MM.1S (cell line): ENCODE data around the gene IFIT5.

Experiments used
- DNase-seq: peaks from one replicate; pipeline ENCODE4 v3.0.0-alpha.2; 2015
- H2AFZ ChIP-seq: fragments of 300-600 bp; sonication (generic); 2 replicates; pipeline ENCODE4 v1.6.0; 2016; ENCODE audit warnings: antibody characterized with exemption, low read length
- H3F3A ChIP-seq: fragments of 300-600 bp; sonication (generic); 2 replicates; pipeline ENCODE4 v1.6.1; 2016; ENCODE audit warnings: mild to moderate bottlenecking, antibody characterized with exemption, low read length, moderate library complexity, mixed read lengths; ENCODE audit not compliant: insufficient read depth
- H3K27ac ChIP-seq: fragments of 300-600 bp; sonication (generic); 2 replicates; pipeline ENCODE4 v1.5.1; 2016; ENCODE audit warnings: mild to moderate bottlenecking, low read length
- H3K27me3 ChIP-seq: fragments of 300-600 bp; sonication (generic); replicated peaks from 2 replicates; pipeline ENCODE4 v1.6.0; 2016; ENCODE audit warnings: low read length; ENCODE audit not compliant: insufficient read depth
- H3K36me3 ChIP-seq: fragments of 300-600 bp; sonication (generic); replicated peaks from 2 replicates; pipeline ENCODE4 v1.6.1; 2016; ENCODE audit warnings: mild to moderate bottlenecking, low read length, mixed read lengths; ENCODE audit not compliant: insufficient read depth
- H3K4me1 ChIP-seq: fragments of 300-600 bp; sonication (generic); 2 replicates; pipeline ENCODE4 v1.6.1; 2016; ENCODE audit warnings: low read length, mixed read lengths
- H3K4me2 ChIP-seq: fragments of 300-600 bp; sonication (generic); 2 replicates; pipeline ENCODE4 v1.6.0; 2016; ENCODE audit warnings: low read depth, low read length
- H3K4me3 ChIP-seq: fragments of 300-600 bp; sonication (generic); 2 replicates; pipeline ENCODE4 v1.5.1; 2016; ENCODE audit warnings: low read length, mixed read lengths
- H3K79me2 ChIP-seq: fragments of 300-600 bp; sonication (generic); 2 replicates; pipeline ENCODE4 v1.6.1; 2016; ENCODE audit warnings: mixed run types, low read length, mixed read lengths
- H3K9ac ChIP-seq: fragments of 300-600 bp; sonication (generic); 2 replicates; pipeline ENCODE4 v1.6.1; 2016; ENCODE audit warnings: low read length, mixed read lengths
- H3K9me2 ChIP-seq: fragments of 300-600 bp; sonication (generic); replicated peaks from 2 replicates; pipeline ENCODE4 v1.6.1; 2016; ENCODE audit warnings: mild to moderate bottlenecking, low read length, mixed read lengths; ENCODE audit not compliant: insufficient read depth
- H3K9me3 ChIP-seq: fragments of 300-600 bp; sonication (generic); replicated peaks from 2 replicates; pipeline ENCODE4 v1.6.1; 2016; ENCODE audit warnings: mild to moderate bottlenecking, low read length, mixed read lengths; ENCODE audit not compliant: insufficient read depth
- H4K20me1 ChIP-seq: fragments of 300-600 bp; sonication (generic); 2 replicates; pipeline ENCODE4 v1.6.1; 2016; ENCODE audit warnings: mild to moderate bottlenecking, low read length, moderate library complexity, mixed read lengths; ENCODE audit not compliant: insufficient read depth
- CTCF ChIP-seq: fragments of 300-600 bp; sonication (generic); IDR thresholded peaks from 2 replicates; pipeline ENCODE4 v1.5.1; 2016; ENCODE audit warnings: antibody characterized with exemption, low read length, mixed read lengths
- EZH2 ChIP-seq: fragments of 300-600 bp; sonication (generic); optimal IDR thresholded peaks from 2 replicates; pipeline ENCODE3; 2017; ENCODE audit warnings: low read depth, mild to moderate bottlenecking, antibody characterized with exemption, low read length, mixed read lengths
- EZH2phosphoT487 ChIP-seq: fragments of 300-600 bp; sonication (generic); IDR thresholded peaks from 2 replicates; pipeline ENCODE4 v1.6.1; 2018; ENCODE audit warnings: antibody characterized with exemption, low read length

The IFIT5 gene

DNA sequence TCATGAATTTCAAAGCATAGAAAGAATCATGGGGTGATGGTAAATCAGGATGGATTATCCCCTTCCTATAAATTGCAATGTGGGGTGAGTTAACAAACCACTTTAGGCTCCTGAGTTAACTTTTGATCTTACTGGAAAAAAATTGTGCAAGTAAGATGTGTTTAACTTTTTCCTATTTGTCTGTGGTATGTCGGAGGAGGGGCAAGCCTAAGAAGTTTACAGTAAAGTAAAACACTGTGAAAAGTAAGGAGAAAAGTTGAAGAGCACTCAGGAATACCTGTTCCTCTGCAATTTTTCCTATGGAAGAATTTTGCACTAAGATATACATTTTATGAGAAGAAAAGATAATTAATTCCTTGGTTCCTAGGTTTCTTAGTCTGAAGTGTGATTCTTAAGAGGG is 44.4 kb downstream of the IFIT5 start:
- Histone ChIP-seq H3K27me3 (no peaks in the 10 kb centered on the region), H3F3A (no peaks in the 10 kb centered on the region), H3K4me1 (no peaks in the 10 kb centered on the region), H3K9me2 (no peaks in the 10 kb centered on the region), H3K9ac (no peak overlapping the region), H3K9me3 (no peaks in the 10 kb centered on the region), H3K27ac (no peak overlapping the region), H2AFZ (no peak overlapping the region), H3K4me2 (no peak overlapping the region), H3K4me3 (no peak overlapping the region), H3K79me2 (no peaks in the 10 kb centered on the region), H4K20me1 (no peaks in the 10 kb centered on the region), H3K36me3 (no peaks in the 10 kb centered on the region)
- DNase-seq = no peak
- no peak for TF ChIP-seq EZH2
- TF ChIP-seq EZH2phosphoT487 = no peak
- no peak for TF ChIP-seq CTCF

DNA sequence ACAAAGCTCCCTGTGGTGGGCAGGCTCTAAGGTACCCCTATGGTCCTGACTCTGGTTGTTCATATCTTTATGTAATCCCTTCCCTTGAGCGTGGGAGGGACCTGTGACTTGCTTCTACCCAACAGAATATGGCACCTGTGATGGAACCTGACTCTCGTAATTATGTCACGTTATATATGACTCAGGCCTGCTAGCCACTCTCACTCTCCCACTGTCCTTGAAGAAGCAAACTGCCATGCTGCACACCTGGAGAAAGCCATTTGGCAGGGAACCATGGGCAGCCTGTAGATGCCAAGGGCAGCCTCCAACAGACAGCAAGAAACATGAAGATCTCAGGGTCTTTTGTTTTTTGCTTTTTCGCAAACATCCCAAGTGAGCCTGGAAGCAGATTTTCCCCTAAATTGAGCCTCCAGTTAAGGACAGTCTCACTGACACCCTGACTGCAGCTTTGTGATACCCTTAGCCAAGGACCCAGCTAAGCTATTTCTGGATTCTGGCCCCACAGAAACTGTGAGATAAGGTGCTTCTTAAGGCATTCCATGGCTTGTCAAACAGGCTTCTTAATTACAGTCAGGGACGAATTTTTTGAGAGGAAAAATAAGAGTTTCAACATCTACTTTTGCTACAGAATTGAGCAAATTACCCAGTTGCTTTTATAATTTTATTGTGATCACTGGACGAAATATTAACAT is 49.6 kb downstream of the IFIT5 start:
- no peak for DNase-seq
- Histone ChIP-seq H4K20me1 (no peaks in the 10 kb centered on the region), H3K27me3 (no peaks in the 10 kb centered on the region), H3F3A (no peaks in the 10 kb centered on the region), H3K36me3 (no peaks in the 10 kb centered on the region), H3K4me2 (no peak overlapping the region), H3K9me3 (no peaks in the 10 kb centered on the region), H3K9me2 (no peaks in the 10 kb centered on the region), H3K79me2 (no peaks in the 10 kb centered on the region), H3K27ac (no peak overlapping the region), H3K9ac (no peak overlapping the region), H2AFZ (no peak overlapping the region), H3K4me3 (no peak overlapping the region), H3K4me1 (no peaks in the 10 kb centered on the region)
- no peak for TF ChIP-seq CTCF
- TF ChIP-seq EZH2phosphoT487 = no peak
- no peak for TF ChIP-seq EZH2

DNA sequence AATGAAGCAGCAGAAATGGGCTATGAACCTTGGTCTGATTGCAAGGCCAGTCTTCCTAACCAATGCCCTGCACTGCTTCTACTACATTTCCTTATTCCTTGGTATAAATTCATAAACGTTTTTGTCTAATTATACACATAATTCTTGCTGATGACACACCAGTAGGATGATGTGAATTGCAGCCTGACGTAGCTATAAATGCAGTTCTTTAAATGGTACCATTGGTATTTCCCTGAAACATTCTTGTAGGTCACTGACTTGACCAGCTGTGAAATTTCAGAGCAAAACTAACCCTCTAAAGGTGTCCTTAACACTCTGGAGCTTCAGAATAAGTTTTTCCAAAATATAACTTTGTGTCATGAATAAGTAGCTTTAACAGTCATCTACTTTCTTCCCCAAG is 50.8 kb downstream of the IFIT5 start:
- Histone ChIP-seq H3K9me3 (no peaks in the 10 kb centered on the region), H3K79me2 (no peaks in the 10 kb centered on the region), H3K4me2 (no peak overlapping the region), H2AFZ (no peak overlapping the region), H3K4me1 (no peaks in the 10 kb centered on the region), H3K9me2 (no peaks in the 10 kb centered on the region), H3K27me3 (no peaks in the 10 kb centered on the region), H3K4me3 (no peak overlapping the region), H3K36me3 (no peaks in the 10 kb centered on the region), H3K9ac (no peak overlapping the region), H3K27ac (no peak overlapping the region), H3F3A (no peaks in the 10 kb centered on the region), H4K20me1 (no peaks in the 10 kb centered on the region)
- no peak for DNase-seq
- TF ChIP-seq EZH2 = no peak

GRCh38 chr10:89466599-89467035 is 52.2 kb downstream of the IFIT5 start:
- Histone ChIP-seq H3F3A (no peaks in the 10 kb centered on the region), H3K79me2 (no peaks in the 10 kb centered on the region), H3K4me1 (no peaks in the 10 kb centered on the region; the same call in 1 of the 2 replicates), H3K4me3 (no peak overlapping the region), H3K27ac (no peak overlapping the region), H3K9me3 (no peaks in the 10 kb centered on the region), H3K9me2 (no peaks in the 10 kb centered on the region), H4K20me1 (no peaks in the 10 kb centered on the region), H3K9ac (no peak overlapping the region), H3K36me3 (no peaks in the 10 kb centered on the region), H3K27me3 (no peaks in the 10 kb centered on the region), H3K4me2 (no peak overlapping the region), H2AFZ (no peak overlapping the region)
- DNase-seq = no peak
- TF ChIP-seq CTCF (peak; percentile 29; the same call in 1 of the 2 replicates), EZH2 (no peak)
